GM19099 (cell line): ENCODE measurements around the gene LRRC59.

Experiments used
- POLR2A ChIP-seq: IDR thresholded peaks from 3 replicates; pipeline ENCODE4 v1.6.1; 2011; ENCODE audit warnings: low read depth; ENCODE audit not compliant: insufficient read length; ENCODE audit errors: extremely low read depth

The LRRC59 gene

DNA sequence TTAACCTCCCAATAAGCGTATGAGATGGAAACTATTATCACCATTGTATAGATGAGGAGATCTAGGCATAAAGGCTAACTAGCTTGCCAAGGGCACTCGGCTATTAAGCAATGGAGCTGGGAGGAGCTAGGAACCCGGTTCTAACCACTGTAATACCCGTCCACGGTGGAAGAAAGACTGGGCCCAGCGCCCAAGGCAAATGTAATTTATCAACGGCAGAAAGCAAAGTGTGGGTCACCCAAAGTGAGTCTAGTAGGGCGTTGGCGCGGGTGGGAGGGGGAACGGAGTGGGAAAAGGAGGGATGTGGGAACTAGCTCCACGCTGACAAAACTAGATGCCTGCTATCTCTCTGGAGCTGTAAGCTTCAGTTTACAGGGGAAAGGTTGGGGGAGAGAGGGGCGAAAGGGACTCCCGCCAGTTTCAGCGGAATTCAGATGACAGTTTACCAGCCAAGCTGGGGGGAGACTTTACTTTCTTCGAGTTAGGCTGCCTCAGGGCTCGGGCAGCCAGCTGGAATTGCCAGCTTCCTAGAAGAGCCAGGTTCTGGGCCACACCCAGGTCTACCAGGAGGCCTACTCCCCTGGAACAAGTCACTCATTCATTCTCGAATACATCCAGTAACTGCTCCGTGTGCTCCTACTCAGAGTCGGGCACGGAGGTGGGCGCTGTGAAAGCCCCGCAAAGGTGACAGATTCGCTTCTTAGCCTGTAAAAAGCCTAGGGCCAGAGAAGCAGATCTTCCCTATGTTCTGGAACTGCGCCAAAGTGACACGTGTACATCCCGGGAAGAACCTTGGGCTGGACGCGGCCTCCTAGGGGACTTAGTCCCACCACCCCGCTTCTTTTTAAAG is 837 bp downstream of the LRRC59 start:
- no peak for TF ChIP-seq POLR2A

GRCh38 chr17:50394711-50395110 is 2.6 kb downstream of the LRRC59 start:
- no peak for TF ChIP-seq POLR2A

- no peak for TF ChIP-seq POLR2A
These were observed 3.6 kb downstream of the LRRC59 start for GRCh38 chr17:50393700-50394099.

DNA sequence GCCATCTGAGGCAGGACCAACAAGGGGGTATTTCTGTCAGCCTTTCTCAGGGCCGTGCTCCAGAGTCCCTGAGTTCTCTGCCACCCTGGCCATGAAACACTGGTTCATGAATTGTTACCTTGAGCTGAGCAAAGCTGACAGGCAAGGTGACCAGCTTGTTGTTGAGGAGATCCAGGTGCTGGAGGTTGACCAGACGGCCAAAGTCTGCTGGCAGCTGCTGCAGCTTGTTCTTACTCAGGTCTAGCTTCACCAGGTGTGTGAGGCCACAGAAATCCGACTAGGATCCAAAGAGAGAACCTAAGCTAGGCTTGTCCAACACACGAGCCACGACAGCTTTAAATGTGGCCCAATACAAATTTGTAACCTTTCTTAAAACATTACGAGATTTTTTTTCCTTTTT is 4.7 kb downstream of the LRRC59 start:
- no peak for TF ChIP-seq POLR2A

- TF ChIP-seq POLR2A: no peak
These were observed 7.8 kb downstream of the LRRC59 start for GRCh38 chr17:50389534-50389933.

DNA sequence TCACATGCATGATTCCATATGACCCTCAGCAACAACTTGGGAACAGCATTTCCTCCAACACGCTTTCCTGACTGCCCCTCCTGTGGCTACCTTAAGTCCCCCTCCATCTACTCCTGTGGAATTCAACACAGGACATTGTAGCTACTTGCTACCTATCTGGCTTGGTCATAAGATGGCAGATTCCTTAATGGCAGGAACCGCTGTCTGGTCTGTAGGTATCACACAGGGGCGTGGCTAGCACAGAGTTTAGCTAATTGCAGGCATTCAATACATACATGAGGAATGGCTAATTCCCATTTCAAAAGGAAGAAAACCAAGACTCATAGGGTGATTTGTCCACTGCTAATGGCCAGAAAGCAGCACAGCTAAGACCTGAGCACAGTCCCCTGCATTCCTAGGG is 8.6 kb downstream of the LRRC59 start:
- no peak for TF ChIP-seq POLR2A

- no peak for TF ChIP-seq POLR2A
These were observed 10.8 kb downstream of the LRRC59 start for GRCh38 chr17:50386510-50386909.

DNA sequence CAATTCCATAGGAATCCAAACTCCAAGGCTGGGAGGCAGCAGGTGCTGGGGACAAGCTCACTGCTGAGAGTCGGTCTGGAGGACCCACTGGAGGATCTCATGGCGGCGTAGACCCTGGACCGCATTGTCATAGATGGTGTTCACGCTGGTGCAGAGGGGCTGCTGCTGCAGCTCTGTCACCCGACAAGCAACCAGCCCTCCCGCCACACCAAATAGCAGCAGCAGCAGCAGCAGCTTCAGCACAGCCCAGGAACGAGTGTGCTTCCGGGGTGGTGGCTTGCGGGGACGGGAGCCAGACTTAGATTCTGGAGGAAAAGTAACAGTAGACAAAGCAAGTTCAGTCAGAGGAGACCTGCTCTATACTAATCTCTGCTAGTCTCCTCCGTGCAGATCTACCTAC is 14.4 kb downstream of the LRRC59 start:
- TF ChIP-seq POLR2A: no peak

DNA sequence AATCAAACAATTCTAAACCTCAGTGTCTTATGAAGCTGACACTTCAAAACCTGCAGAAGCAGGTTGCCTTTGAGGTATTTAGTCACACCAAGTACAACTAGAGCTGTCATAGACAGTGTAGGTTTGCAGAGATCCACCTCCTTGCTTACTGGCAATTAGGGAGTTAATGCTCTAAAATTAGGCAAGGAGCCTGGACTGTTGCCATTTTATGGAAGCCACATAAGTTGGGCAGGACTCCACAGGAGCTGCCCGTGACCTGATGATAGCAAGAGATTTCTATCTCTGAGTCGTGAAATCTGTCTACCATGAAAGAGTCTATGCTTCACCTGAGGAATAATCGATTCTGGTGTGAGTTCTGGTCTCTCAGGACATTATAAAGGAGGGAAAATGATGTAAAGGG is 15.4 kb downstream of the LRRC59 start:
- TF ChIP-seq POLR2A: no peak

DNA sequence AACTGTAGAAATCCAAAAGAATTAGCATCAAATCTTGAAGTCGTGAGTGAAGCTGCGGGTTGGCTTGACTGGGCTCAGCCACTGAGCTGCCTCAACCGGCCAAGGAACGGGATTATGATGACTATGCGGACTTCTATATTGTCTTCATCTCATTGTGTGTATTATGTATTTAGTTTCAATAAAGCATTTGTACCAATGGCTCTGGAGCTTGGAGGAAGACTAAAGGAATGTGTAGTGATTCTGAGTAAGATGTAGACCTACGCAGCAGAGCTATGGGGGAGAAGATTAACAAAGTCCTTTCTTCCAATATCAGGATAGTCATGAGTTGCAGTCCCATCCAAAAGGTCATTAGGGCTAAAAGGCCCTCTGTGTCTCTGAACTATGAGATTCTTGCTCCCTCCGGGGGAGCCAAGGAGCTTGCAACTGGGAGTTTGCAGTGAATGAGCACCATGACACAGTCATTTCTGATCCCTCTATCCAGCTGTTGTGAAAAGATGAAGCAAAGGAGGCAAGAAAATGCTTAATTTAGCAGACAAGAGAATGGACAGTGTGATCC is 16.0 kb downstream of the LRRC59 start:
- TF ChIP-seq POLR2A: no peak

DNA sequence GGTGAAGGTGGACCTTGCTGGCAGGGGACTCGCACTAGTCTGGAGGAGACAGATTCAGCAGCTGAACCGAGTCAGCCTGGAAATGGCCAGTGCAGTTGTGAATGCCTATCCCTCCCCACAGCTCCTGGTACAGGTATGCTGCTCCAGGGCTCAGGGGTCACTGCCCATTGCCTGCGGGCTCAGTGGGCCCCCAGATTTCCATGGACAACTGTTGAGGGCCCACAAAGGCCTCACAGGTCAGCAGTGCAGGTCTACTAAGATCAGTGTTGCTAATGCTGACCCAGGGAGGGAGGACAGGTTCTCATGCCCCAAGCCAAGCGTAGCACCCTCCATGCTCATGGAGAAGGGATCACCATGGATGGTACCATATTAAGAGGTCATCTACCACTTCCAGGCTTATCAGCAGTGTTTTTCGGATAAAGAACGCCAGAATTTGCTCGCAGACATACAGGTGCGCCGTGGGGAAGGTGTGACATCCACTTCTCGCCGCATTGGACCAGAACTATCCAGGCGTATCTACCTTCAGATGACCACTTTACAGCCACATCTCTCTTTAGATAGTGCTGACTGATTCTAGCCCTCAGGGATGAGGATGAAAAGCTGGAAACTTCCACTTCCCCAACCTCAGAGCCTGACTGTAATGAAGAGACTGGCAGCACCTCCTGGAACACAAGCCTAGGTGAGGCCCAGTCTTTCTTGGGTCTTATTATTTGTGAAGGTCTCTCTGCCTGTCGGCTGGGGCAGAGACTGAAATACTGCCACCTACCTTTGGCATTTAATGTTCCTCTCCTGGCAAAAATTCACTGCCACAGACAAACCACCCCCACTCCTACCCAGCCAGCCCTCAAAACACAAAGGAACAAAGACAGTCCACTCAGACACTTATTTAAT is 16.7 kb downstream of the LRRC59 start:
- peak; percentile 15 for TF ChIP-seq POLR2A

GRCh38 chr17:50379351-50380132 is 17.8 kb downstream of the LRRC59 start:
- no peak for TF ChIP-seq POLR2A

GRCh38 chr17:50375858-50376538 is 21.3 kb downstream of the LRRC59 start:
- no peak for TF ChIP-seq POLR2A

DNA sequence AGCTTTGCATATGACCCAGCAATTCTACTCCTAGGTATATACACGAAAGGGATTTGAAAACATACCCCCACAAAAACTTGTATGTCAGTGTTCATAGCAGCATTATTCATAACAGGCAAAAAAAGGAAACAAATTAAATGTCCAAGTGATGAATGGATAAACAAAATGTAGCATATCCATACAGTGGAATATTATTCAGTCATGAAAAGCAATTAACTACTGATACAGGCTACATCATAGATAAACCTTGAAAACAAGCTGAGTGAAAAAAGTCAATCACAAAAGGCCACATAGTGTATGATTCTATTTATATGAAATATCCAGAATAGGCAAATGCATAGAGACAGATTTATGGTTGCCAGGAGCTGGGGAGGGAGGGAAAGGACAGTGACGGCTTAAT is 23.6 kb downstream of the LRRC59 start:
- no peak for TF ChIP-seq POLR2A

GRCh38 chr17:50372758-50373556 is 24.4 kb downstream of the LRRC59 start, which contains the start of the genes EME1 and MRPL27:
EME1 (plus strand) TSS chr17:50373229; CDS start chr17:50375209, 1,980 bp downstream.
MRPL27 (minus strand) TSS chr17:50373184; CDS start chr17:50373170, 14 bp downstream.
- peak; percentile 95 for TF ChIP-seq POLR2A
